Lower leg skin (tissue), 4 donors: ENCODE measurements around the gene UBA3. TPM values are rescaled to one million over a fixed set of nuclear protein-coding genes. Genes with fewer than 3 reads are reported as not detected.
A peak's percentile ranks its signal among the peaks of the same experiment; 100 is the strongest.

Experiments used
- DNase-seq, 2 donors: peaks; one replicate each; pipeline ENCODE4 v3.0.0-alpha.2; 2019; ENCODE audit warnings: low spot score in 2 of 2
- H3K4me3 ChIP-seq: fragments of 200-600 bp; sonication (generic); 2 replicates; pipeline ENCODE4 v1.5.1; 2017; ENCODE audit warnings: mild to moderate bottlenecking, low read depth; ENCODE audit not compliant: poor library complexity, severe bottlenecking
- CTCF ChIP-seq, 3 donors: fragments of 450-650 bp; IDR thresholded peaks; one replicate each; pipeline ENCODE4 v1.5.1; 2016; ENCODE audit warnings: antibody characterized with exemption in 3 of 3, mild to moderate bottlenecking in 3 of 3, moderate library complexity in 2 of 3
- POLR2A ChIP-seq, 2 donors: fragments of 450-650 bp; IDR thresholded peaks; one replicate each; pipeline ENCODE4 v1.6.1; 2016 to 2017; ENCODE audit warnings: antibody characterized with exemption in 2 of 2, mild to moderate bottlenecking in 1 of 2, moderate library complexity in 1 of 2
- WGBS, 2 donors: methylation state at CpG; one replicate each; pipeline ENCODE4 v1.1.5; 2018; 5-methylcytosine and 5-hydroxymethylcytosine counted together
- intact Hi-C: fragments of 100-400 bp; cut with DNase I; formaldehyde crosslinking; loops from one replicate; pipeline ENCODE4 v1.15.0; 2023; ENCODE audit warnings: low total_unique reads
- total RNA-seq, 4 donors: library from RNA; depleted of rRNA; stranded (reverse); fragments of >200 nt; gene quantifications; one replicate each; pipeline ENCODE4 v1.1.0, GENCODE V29; 2016

Gene UBA3
- total RNA-seq, 4 donors from 2014 or later = 33.8 to 54.6 (median 36.6) TPM

GRCh38 chr3:69090021-69090420, 9.9 kb upstream of the UBA3 start:
- DNase-seq = no peak
- TF ChIP-seq CTCF (IDR thresholded peaks at IDR 0.05) = no peak
- no peak for TF ChIP-seq POLR2A (IDR thresholded peaks at IDR 0.05)
- whole genome bisulfite sequencing, 2 donors = 22 to 30% methylated on average over 3 of the region's 3 CpGs
- intact Hi-C loops = no loop called here
- no peak overlapping the region for H3K4me3 ChIP-seq

- intact Hi-C loops = no loop called here
- TF ChIP-seq POLR2A (IDR thresholded peaks at IDR 0.05) (no peak), CTCF (IDR thresholded peaks at IDR 0.05) (no peak)
- H3K4me3 ChIP-seq = no peak overlapping the region
- 16 to 21% methylated on average over 2 of the region's 2 CpGs for WGBS, 2 donors
- DNase-seq = no peak
These were observed 7.9 kb upstream of the UBA3 start for GRCh38 chr3:69088063-69088462.

GRCh38 chr3:69087030-69087791, 7.0 kb upstream of the UBA3 start:
- no peak overlapping the region for H3K4me3 ChIP-seq
- intact Hi-C loops = no loop called here
- TF ChIP-seq POLR2A (IDR thresholded peaks at IDR 0.05) (no peak), CTCF (IDR thresholded peaks at IDR 0.05) (no peak)
- WGBS, 2 donors = 54 to 58% methylated on average over 3 of the region's 3 CpGs
- no peak for DNase-seq

GRCh38 chr3:69085833-69086722, 5.9 kb upstream of the UBA3 start:
- peak overlapping the region; percentile 97 for H3K4me3 ChIP-seq
- WGBS, 2 donors = 0 to 4% methylated on average over 8 of the region's 8 CpGs
- peak; percentile 94 to 98 for DNase-seq
- intact Hi-C loops = no loop called here
- no peak for TF ChIP-seq CTCF (IDR thresholded peaks at IDR 0.05)
- TF ChIP-seq POLR2A (IDR thresholded peaks at IDR 0.05) = no peak

- peak overlapping the region; percentile 97 for H3K4me3 ChIP-seq
- intact Hi-C loops = no loop called here
- peak in 1 of 2 donors; percentile 90 for DNase-seq
- TF ChIP-seq POLR2A (IDR thresholded peaks at IDR 0.05) (no peak), CTCF (IDR thresholded peaks at IDR 0.05) (no peak)
- WGBS, 2 donors = 0% methylated on average over 18 to 26 of the region's 26 CpGs
These were observed 5.1 kb upstream of the UBA3 start for GRCh38 chr3:69085168-69085832.
